GM19043 (cell line): ENCODE data around the gene ITPK1.

Experiments used
- ATAC-seq: cut with Tn5 transposase; IDR thresholded peaks from one replicate; pipeline ENCODE4 v1.9.1; 2021; ENCODE audit warnings: low read depth; ENCODE audit not compliant: unreplicated experiment

ITPK1 gene

DNA sequence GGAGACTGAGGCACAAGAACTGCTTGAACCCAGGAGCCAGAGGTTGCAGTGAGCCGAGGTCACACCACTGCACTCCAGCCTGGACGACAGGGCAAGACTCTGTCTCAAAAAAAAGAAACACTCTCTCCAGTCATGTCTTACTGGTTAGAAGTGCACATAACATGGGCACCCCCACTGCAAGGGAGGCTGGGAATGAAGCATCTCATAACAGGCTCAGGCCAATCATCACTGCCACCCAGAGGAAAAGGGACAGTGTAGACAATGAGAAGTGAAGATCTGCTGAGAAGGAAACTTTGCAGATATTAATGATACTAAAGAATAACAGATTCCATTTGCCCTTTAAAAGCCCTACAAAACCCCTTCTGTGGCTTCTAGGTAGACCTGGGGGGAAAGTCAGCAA is 66.9 kb downstream of the ITPK1 start:
- ATAC-seq = no peak

DNA sequence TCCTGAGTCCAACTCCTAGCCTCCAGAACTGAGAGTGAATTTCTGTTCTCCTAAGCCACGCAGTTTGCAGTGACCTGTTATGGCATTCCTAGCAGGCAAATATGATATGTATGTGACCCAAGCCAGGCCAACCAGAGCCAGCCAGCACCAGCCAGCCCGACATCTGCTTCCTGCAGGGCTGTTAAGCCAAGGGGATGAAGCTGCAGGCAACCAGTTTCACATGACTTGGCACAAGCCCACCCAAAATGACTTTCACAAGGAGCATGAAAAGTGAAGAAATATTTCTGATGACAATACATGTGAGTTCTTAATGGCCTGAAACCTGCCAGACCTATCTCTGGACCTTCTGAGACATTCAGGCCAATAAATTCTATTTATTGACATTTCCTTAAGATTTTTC is 68.1 kb downstream of the ITPK1 start:
- ATAC-seq = no peak

DNA sequence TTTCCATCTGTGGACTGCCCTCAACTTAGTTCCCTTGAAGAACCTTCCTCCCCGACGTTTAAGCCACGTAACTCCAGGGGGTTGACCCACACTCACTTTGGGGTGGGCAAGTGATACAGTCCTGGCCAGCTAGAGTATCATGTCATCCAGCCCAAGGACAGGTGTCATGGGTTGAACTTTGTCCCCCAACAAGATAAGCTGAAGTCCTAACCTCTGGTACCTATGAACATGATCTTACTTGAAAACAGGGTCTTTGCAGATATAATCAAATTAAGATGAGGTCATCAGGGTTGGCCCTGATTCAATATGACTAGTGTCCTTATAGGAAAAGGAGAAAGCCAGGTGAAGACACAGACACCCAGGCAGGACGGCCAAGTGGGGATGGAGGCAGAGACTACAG is 68.6 kb downstream of the ITPK1 start:
- ATAC-seq = no peak

DNA sequence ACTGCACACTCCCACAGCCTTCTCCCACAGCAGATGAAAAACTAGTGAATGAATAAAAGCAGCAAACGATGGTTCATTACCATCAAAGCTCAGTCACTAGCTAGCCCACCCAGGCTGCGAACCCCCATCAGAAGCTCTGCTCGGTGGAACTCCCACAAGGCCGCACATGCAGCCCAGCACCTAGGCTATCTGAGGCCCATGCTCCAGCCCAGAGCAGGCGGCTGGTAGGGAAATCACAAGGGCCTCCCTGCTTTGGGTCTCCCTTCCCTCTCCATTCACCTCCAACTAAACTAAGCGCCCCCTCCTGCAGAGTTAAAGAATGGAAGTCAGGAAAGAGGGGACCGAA is 69.0 kb downstream of the ITPK1 start:
- ATAC-seq = no peak

DNA sequence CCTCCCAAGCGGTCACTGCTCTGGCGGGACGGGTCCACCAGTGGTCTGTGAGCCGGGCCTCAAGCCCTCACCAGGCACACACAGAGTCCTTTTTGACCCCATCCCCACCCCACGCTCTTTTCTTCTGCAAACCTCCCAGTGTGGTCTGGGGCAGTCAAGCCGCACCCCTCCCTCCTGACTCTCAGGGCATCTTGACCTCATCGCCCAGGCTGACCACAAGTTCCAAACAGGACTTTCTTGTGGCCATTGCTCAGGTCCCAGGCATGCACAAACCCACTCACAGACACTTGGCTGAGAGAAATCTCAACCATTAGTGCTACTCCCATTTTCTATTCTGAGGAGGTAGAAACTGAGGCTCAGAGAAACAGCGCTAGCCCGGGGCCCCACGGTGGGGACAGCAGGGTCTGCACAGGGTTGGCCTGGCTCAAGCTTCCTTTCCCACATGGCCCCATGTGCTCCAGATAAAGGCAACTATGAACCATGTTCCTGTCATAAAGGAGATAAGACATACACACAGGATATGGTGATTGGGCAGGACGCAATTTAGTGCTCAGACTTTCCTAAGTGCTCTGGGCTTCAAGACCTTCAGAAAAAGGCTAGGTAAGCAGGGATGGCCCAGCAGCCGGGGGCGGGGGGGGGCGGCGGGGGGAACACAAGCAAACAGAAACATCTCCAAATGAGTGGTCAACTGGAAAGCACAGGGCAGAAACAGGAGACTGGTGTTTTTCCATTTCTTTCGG is 69.6 kb downstream of the ITPK1 start:
- no peak for ATAC-seq

- ATAC-seq = no peak
Observed at GRCh38 chr14:93045211-93045674, 70.5 kb downstream of the ITPK1 start.

DNA sequence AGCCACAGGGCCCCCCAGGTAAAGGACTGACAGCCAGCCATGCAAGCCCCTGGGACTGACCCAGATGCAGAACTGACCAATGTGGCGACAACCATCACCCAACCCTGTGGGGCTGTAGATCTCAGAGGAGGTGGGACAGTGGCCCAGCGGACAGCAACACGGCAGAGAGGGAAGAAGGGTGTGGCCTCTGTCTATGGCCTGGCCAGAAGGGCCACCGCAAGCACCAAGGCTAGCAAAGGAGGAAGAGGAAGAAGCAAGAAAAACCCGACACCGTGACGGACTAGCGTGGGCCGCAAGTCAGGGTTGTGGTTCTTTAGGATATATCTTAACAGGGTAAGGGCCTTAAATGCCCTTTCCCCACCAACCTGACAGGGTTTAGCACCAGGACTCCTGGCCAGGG is 71.2 kb downstream of the ITPK1 start:
- ATAC-seq = no peak

DNA sequence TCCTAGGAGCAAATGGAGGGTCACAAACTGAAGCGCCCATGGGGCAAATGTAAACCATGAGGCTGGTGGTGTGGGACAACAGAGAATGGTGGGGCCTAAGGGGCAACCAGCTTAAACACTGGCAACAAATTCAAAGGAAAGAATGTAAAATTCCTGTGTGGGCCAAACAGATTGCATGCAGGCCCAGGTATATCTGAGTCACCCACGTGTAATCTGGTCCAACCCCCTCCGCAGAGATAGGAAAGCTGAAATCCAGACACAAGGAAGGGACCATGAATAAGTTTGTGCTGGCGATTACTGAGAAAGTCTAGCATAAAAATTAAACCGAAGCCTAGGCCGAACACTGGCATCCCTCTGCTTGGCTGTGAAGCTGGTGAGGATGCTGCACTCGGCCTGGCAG is 71.6 kb downstream of the ITPK1 start:
- no peak for ATAC-seq

DNA sequence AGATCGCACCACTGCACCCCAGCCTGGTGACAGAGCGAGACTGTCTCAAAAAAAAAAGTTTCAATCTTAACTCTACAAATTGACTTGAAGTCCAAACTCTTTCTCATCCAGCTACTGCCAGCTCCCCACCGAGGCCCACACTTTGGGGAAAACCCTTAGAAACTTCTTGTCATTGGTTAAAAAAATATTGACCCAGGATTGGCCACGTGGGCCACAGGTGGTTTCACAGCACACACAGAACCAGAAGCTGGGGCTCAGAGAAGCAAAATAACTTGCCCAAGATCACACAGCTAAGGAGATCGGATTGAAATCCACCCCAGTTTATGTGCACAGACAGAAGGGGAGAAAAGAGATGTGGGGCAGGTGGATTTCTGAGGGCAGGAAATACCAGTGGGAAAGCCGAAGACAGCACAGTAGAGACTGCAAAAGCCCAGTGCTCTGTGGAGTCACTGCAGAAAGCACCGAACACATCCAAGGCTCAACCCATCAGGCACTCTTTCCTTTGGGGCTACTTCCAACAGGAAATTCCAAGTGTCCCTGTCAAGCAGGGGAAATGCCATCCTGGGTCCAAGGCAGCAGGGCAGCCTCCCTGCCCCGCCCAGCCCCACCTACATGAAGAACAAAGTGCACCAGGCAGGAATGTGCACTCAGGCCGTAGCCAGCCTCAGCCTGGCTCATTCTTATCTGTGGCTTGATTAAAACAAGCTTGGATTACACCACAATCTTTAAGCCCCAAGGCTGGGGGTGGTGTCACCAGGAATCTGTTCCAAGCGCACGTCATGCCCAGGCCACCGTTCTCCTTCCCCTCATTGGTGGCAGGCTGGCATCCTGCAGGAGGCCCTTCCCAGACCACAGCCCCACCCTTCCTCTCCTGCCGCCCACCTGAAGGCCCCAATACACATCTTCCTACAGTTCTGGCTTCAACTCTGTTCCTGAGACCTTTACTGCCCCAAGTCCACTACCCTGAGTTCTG is 72.5 kb downstream of the ITPK1 start:
- ATAC-seq = no peak

- no peak for ATAC-seq
Observed at GRCh38 chr14:93041830-93042229, 73.9 kb downstream of the ITPK1 start.

DNA sequence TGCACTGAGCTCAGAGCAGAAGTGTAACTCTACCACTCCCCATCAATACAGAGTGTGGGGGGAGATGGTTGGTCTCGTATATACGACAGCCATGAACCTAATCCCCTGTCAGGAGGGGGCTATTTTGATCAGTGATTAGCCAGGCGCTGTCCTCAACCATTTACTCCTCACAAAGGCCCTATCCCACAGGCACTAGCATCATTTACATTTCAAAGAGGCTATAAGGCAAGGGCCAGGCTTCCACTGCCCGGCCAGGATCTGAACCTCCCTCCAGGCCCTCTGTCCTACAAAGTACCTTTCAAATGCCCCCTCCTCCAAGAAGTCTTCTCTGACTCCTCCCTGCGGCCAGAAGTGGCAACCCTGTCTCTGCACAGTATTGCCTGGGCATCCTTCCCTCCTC is 74.7 kb downstream of the ITPK1 start:
- no peak for ATAC-seq

DNA sequence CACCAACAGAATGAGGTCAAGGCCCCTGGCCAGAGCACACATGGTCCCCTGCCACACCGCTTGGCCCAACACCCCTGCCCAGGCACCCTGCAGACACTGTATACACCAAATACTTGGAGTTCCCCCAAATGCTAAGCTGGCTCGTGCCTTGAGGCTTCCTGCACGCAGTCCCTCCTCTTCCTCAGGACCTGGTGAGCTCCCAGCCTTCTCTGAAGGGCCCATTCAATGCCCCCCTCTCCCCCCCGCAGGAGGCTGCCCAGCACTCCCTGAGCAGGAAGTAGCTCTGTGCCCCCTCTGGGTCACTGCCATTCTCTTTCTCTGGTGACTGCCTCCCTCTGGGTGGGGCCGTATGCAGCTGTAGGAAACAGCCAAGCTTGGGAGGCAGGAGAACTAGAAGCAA is 75.3 kb downstream of the ITPK1 start:
- no peak for ATAC-seq

DNA sequence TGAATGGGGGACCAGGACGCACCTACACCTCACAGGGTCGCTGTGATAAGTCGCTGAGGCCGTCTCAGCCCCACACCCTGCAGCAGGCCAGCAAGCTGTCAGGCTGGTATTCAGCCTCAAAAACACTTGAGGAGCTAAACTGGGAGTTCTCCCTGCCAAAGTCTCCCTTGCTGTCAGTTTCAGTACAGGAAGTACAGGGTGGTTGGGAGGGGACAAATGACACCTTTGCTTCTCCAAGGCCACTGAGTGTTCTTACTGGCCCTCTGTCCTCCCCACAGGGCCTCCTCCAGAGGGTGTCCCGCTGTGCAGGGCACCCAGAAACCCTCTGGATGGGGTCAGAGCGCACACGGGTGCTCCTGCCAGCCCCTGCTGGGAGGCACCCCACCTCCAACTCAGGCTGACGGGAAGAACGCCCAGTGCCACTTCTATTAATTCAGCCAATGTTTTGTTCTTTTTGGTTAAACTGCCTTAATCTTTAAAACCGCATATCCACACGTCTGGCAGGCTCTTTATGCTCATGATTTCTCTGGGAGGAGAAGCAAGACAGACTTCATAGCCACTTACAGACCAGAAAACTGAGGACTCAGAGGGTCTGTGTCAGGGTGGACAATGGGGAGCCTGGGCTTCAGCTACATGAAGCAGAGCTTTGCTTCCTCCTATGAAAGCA is 75.9 kb downstream of the ITPK1 start:
- no peak for ATAC-seq

GRCh38 chr14:93037351-93037750 is 78.4 kb downstream of the ITPK1 start:
- no peak for ATAC-seq

- no peak for ATAC-seq
Observed at GRCh38 chr14:93036652-93037345, 78.9 kb downstream of the ITPK1 start.

DNA sequence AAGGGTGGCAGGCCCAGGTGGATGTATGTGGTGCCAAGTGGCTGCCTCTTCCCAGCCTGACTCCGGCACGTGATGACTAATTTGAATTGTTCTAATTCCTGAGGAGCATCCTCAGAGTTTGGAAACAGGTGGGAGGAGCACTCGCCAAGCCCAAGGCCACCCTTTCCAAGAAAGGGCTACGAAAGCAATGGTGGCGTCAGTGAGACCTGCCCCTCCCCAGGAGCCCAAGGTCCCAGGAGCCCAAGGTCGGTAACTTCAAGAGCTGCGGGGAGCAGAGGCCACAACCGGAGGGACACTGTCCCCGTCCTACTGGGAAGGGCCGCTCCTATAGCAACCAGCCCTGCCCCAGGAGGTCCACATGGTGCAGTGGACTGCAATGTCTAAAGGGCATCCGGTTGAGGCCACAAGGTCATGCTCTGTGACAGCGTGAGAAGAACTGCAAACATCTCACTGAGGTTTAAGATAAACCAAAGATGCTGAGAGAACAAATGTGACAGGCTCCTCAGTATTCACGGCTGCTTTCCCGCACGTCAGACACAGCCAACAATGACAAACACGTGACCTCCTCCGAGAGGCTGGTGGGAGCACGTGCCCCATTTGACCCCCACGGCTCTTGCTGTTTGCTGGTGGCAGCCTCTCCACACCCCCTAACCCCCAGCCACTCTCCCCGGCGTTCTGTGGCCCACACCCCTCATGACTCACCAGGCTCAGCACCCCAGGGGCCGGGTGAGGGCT is 79.6 kb downstream of the ITPK1 start:
- no peak for ATAC-seq

GRCh38 chr14:93035585-93035916 is 80.2 kb downstream of the ITPK1 start:
- ATAC-seq = no peak

DNA sequence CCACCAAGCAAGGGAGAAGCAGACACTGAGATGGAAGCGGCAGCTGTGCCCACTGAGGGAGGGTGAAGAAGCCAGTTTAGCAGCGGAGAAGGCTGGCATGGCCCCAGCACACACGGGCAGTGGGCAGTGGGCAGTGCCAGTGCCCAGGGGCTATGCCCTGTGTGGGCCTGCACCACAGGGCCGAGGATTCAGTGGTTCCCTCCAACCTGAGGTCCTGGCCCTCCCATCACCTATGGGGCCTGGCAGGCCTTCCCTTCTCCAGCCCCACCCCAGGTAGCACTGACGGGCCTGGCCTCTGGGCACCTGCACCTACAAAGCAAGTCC is 81.1 kb downstream of the ITPK1 start:
- ATAC-seq = no peak

DNA sequence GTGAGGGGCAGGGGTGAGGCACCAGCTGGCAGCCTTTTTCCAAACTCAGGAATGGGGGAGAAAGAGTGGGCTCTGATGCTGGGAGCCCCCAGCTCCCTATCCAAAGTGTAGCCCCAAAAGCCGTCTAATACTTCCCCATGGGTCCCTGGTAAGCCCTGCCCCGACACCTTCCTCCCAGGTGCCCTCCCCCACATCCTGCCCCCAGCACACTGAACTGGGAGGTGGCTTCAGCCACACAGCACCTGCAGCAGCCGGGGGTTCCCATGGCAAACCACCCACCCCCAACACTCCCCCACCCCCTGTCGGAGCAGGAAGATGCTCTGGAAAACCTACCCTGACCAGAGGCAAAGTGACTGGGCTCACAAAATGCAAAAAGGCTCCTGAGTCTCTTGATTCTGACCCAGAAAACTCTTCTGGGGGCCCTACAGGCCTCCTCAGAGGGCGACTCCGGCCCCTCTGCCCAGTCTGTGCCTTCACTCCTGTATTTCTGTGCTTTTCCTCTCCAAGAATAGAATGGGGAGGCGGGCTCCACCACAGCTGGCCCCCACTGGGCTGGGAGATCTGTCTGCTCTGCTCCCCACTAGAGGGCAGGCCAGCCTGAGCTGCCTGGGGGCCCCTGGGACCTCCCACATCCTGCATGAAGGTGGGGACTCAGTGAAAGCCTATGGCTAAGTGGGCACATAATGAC is 81.6 kb downstream of the ITPK1 start:
- ATAC-seq = peak; percentile 69
